Measurements from ENCODE around the gene TCF15. TPM values are rescaled to one million over a fixed set of nuclear protein-coding genes. Genes with fewer than 3 reads are reported as not detected.

The TCF15 gene
- total and polyA plus RNA-seq, 4 donors = 0.58 to 1.0 TPM; not detected in 2

DNA sequence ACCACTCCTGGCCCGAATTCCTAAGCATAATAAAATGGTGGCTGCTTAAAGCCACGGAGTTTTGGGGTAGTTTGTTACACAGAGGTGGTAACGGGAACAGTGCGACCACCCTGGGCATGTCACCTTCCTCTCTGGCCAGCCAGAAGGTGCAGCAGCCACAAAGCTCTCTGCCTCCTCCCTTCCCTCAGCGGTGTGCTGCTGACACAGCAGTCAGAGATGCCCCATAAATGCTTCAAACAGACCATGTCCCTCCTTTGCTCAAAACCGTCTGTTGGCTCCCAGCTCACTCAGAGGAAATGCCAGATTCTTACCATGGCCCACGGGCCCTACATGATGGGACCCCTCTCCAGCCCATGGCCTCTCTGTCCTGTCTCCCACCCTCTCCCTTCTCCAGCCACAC lies 12.1 kb upstream of the TCF15 start:
- WGBS, 2 donors = 69 to 71% methylated on average over 7 of the region's 7 CpGs
- H3K36me3 ChIP-seq (ENCODE audit: control insufficient read depth in 1 of 2, insufficient read depth in 2 of 2, low read length in 1 of 2) = no peaks in the 10 kb centered on the region
- H3K4me1 ChIP-seq (ENCODE audit: control insufficient read depth in 1 of 2, insufficient read depth in 2 of 2, low read length in 2 of 2) = no peaks in the 10 kb centered on the region
- no peak overlapping the region for H3K27ac ChIP-seq (ENCODE audit: low read depth in 1 of 2, low read length in 2 of 2)
- DNase-seq = no peak
- H3K9me3 ChIP-seq (ENCODE audit: control insufficient read depth, low read length) = peaks cover 6% of the 10 kb centered on the region
- no peak overlapping the region for H3K4me3 ChIP-seq (ENCODE audit: low read length in 2 of 2)
- no peak for ATAC-seq (ENCODE audit: low FRiP score)
- intact Hi-C loops (cut with DNase I) = no loop called here
- H3K27me3 ChIP-seq (ENCODE audit: control insufficient read depth in 1 of 2, insufficient read depth in 2 of 2, low read length in 1 of 2) = no peaks in the 10 kb centered on the region

DNA sequence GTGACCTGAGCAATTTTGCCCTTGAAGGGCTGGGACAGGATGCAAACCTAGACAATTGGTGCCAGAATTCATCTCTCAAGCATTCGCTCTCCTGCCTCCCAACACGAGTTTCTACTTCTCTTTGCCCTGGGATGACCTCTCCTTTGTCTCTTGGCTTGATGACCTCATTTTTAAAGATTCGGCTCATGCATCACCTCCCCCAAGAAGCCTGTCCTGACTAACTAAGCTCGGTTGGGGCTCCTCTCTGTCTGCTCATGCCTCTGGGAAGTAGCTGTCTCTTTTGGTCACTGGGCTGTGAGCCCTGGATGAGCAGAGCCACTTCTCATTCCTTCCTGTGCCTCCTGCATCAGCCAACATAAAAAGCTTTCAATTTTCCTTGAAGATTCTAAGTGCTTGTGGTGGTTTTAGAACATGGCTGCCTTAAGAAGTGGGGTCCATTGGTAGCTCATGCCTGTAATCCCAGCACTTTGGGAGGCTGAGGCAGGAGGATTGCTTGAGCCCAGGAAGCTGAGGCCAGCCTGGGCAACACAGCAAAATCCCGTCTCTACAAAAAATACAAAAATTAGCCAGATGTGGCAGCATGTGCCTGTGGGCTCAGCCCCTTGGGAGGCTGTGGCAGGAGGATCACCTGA lies 11.1 kb upstream of the TCF15 start:
- 47 to 56% methylated on average over 5 of the region's 5 CpGs for WGBS, 2 donors
- no peak for DNase-seq
- Histone ChIP-seq H3K4me1 (ENCODE audit: control insufficient read depth in 1 of 2, insufficient read depth in 2 of 2, low read length in 2 of 2) (no peaks in the 10 kb centered on the region), H3K27ac (ENCODE audit: low read depth in 1 of 2, low read length in 2 of 2) (no peak overlapping the region), H3K36me3 (ENCODE audit: control insufficient read depth in 1 of 2, insufficient read depth in 2 of 2, low read length in 1 of 2) (no peaks in the 10 kb centered on the region), H3K27me3 (ENCODE audit: control insufficient read depth in 1 of 2, insufficient read depth in 2 of 2, low read length in 1 of 2) (no peaks in the 10 kb centered on the region), H3K4me3 (ENCODE audit: low read length in 2 of 2) (no peak overlapping the region), H3K9me3 (ENCODE audit: control insufficient read depth, low read length) (peaks cover 6% of the 10 kb centered on the region)
- intact Hi-C loops (cut with DNase I) = no loop called here
- no peak for ATAC-seq (ENCODE audit: low FRiP score)

DNA sequence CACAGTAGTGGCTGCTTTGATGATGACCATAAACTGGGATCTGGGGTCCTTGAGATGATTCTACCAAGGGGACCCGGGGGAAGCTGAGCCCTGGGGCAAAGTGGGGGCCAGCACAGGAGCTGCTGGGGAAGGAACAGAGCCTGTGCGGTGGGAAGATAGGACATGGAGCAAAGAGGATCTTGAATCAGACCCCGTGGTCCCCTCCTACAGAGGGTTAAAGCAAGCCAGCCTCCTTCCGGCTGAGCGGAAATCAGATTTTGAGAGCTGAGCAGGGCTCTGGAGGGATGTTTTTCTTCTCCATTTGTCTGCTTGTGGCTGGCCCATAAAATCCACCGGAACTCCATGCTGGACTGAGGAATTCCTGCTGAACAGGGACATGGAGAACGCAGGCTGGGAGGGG lies 10.1 kb upstream of the TCF15 start:
- Histone ChIP-seq H3K4me1 (ENCODE audit: control insufficient read depth in 1 of 2, insufficient read depth in 2 of 2, low read length in 2 of 2) (no peaks in the 10 kb centered on the region), H3K27ac (ENCODE audit: low read depth in 1 of 2, low read length in 2 of 2) (no peak overlapping the region), H3K36me3 (ENCODE audit: control insufficient read depth in 1 of 2, insufficient read depth in 2 of 2, low read length in 1 of 2) (no peaks in the 10 kb centered on the region), H3K27me3 (ENCODE audit: control insufficient read depth in 1 of 2, insufficient read depth in 2 of 2, low read length in 1 of 2) (no peaks in the 10 kb centered on the region), H3K9me3 (ENCODE audit: control insufficient read depth, low read length) (peaks cover 5% of the 10 kb centered on the region), H3K4me3 (ENCODE audit: low read length in 2 of 2) (no peak overlapping the region)
- intact Hi-C loops (cut with DNase I) = no loop called here
- DNase-seq = no peak
- no peak for ATAC-seq (ENCODE audit: low FRiP score)
- 17 to 31% methylated on average over 7 of the region's 7 CpGs for WGBS, 2 donors

DNA sequence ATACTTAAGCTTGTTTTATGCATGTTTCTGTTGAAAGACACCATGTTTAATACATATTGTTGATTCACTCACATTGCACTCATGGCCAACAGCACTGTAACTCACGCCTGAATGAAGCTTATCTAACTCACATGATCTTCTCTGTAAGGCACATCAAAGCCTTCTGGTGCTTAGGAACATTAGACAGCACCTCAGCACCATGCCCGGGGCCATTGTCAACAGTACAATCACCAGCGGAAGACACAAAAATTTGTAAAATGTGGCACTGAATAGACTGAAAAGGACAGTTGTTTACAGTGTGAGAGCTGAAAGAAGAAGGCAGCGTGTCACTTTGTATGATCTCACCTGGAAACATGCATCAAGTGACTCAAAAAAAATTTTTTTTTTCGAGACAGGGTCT lies 8.9 kb upstream of the TCF15 start:
- H3K9me3 ChIP-seq (ENCODE audit: control insufficient read depth, low read length) = peaks cover 5% of the 10 kb centered on the region
- ATAC-seq (ENCODE audit: low FRiP score) = no peak
- 79 to 80% methylated on average over 5 of the region's 5 CpGs for WGBS, 2 donors
- no peak for DNase-seq
- H3K27ac ChIP-seq (ENCODE audit: low read depth in 1 of 2, low read length in 2 of 2) = no peak overlapping the region
- H3K27me3 ChIP-seq (ENCODE audit: control insufficient read depth in 1 of 2, insufficient read depth in 2 of 2, low read length in 1 of 2) = no peaks in the 10 kb centered on the region
- intact Hi-C loops (cut with DNase I) = no loop called here
- H3K36me3 ChIP-seq (ENCODE audit: control insufficient read depth in 1 of 2, insufficient read depth in 2 of 2, low read length in 1 of 2) = no peaks in the 10 kb centered on the region
- no peaks in the 10 kb centered on the region for H3K4me1 ChIP-seq (ENCODE audit: control insufficient read depth in 1 of 2, insufficient read depth in 2 of 2, low read length in 2 of 2)
- no peak overlapping the region for H3K4me3 ChIP-seq (ENCODE audit: low read length in 2 of 2)

DNA sequence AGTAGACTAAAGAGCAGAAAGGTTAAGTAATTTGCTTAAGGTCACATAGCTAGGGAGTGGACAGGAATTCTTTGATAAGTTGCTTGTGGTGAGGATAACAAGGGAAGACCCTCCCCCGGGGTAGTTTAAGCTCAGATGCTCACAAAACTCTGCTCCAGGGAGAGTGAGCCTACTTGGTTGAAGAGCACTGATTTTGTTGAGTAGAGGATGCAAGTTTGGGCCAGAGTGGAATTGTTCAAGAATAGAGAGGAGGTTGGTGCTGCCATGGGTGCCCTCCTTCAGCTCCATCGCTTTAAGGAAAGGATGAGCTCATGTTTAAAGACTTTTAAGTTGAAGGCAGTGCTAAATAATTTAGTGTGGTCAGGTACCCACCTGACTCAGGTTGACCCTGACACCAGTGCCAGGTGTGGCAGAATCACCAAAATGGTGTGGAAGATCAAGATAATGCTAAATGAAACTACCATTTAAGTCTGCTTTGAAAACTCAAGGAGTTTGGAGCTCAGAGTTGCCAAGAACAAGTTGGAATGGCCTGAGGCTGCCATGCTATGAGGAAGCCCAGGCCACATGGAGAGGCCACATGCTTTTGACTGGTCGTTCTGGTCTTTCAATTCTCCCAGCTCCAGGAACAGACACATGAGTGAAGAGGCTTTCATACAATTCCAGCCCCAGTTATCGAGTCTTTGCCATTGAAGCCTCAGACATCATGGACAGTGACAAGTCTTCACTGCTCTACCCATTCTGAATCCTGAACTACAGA lies 8.0 kb upstream of the TCF15 start:
- no peak overlapping the region for H3K27ac ChIP-seq (ENCODE audit: low read depth in 1 of 2, low read length in 2 of 2)
- H3K36me3 ChIP-seq (ENCODE audit: control insufficient read depth in 1 of 2, insufficient read depth in 2 of 2, low read length in 1 of 2) = no peaks in the 10 kb centered on the region
- H3K4me1 ChIP-seq (ENCODE audit: control insufficient read depth in 1 of 2, insufficient read depth in 2 of 2, low read length in 2 of 2) = no peaks in the 10 kb centered on the region
- no peak for DNase-seq
- intact Hi-C loops (cut with DNase I) = no loop called here
- no peak for ATAC-seq (ENCODE audit: low FRiP score)
- H3K9me3 ChIP-seq (ENCODE audit: control insufficient read depth, low read length) = peaks cover 5% of the 10 kb centered on the region
- no peaks in the 10 kb centered on the region for H3K27me3 ChIP-seq (ENCODE audit: control insufficient read depth in 1 of 2, insufficient read depth in 2 of 2, low read length in 1 of 2)
- H3K4me3 ChIP-seq (ENCODE audit: low read length in 2 of 2) = no peak overlapping the region
- WGBS, 2 donors = 72 to 86% methylated on average over 4 of the region's 4 CpGs

DNA sequence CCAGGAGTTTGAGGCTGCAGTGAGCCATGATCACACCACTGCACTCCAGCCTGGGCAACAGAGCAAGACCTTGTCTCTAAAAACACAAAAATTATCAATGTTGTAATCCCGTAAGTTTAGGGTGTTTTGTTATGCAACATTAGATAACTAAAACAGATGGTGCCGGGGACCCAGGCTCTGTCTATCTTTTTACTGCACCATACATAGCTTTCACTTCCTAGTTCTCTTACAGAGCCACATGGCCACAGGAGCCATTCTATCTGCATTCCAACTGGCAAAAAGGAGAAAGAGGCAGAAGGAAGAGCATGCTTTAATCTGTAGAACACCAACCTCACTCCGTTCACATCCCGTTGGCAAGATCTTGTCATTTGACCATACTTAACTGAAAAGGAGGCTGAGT lies 5.4 kb upstream of the TCF15 start:
- H3K27me3 ChIP-seq (ENCODE audit: control insufficient read depth in 1 of 2, insufficient read depth in 2 of 2, low read length in 1 of 2) = no peaks in the 10 kb centered on the region

DNA sequence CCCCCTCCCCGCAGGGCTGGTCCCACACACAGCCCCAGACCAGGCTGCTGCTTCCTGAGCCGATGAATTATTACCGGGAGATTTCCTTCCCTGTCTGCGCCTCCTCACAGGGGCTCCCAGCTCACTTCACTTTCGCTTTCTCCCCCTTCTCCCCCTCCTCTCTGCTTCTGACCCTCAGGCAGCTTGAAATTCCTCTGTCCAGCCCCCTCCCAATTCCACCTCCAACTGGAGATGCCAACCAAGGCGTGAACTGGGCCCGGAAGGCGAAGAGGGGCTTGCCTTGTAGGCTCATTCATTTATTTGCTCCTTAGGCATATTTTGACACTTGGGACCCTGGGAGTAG lies 1.7 kb upstream of the TCF15 start:
- H3K36me3 ChIP-seq (ENCODE audit: control insufficient read depth in 1 of 2, insufficient read depth in 2 of 2, low read length in 1 of 2) = no peaks in the 10 kb centered on the region
- WGBS, 2 donors = 25 to 29% methylated on average over 8 of the region's 8 CpGs
- no peak overlapping the region for H3K27ac ChIP-seq (ENCODE audit: low read depth in 1 of 2, low read length in 2 of 2)
- no peaks in the 10 kb centered on the region for H3K9me3 ChIP-seq (ENCODE audit: control insufficient read depth, low read length)
- DNase-seq (peak in 1 of 2 donors; percentile 51), ATAC-seq (ENCODE audit: low FRiP score) (no peak)
- no peak overlapping the region for H3K4me3 ChIP-seq (ENCODE audit: low read length in 2 of 2)
- intact Hi-C loops (cut with DNase I) = no loop called here
- no peaks in the 10 kb centered on the region for H3K4me1 ChIP-seq (ENCODE audit: control insufficient read depth in 1 of 2, insufficient read depth in 2 of 2, low read length in 2 of 2)
- peaks cover 0 to 2% of the 10 kb centered on the region in 2 donors for H3K27me3 ChIP-seq (ENCODE audit: control insufficient read depth in 1 of 2, insufficient read depth in 2 of 2, low read length in 1 of 2)

More for the DNA sequence above, 5.4 kb upstream of the TCF15 start:
- no peak overlapping the region for H3K4me3 ChIP-seq (ENCODE audit: low read length in 2 of 2)
- H3K4me1 ChIP-seq (ENCODE audit: control insufficient read depth in 1 of 2, insufficient read depth in 2 of 2, low read length in 2 of 2) = no peaks in the 10 kb centered on the region
- DNase-seq (no peak), ATAC-seq (ENCODE audit: low FRiP score) (no peak)
- H3K9me3 ChIP-seq (ENCODE audit: control insufficient read depth, low read length) = peaks cover 5% of the 10 kb centered on the region
- H3K36me3 ChIP-seq (ENCODE audit: control insufficient read depth in 1 of 2, insufficient read depth in 2 of 2, low read length in 1 of 2) = no peaks in the 10 kb centered on the region
- H3K27ac ChIP-seq (ENCODE audit: low read depth in 1 of 2, low read length in 2 of 2) = no peak overlapping the region
- intact Hi-C loops (cut with DNase I) = no loop called here
- 72 to 80% methylated on average over 4 of the region's 4 CpGs for WGBS, 2 donors

DNA sequence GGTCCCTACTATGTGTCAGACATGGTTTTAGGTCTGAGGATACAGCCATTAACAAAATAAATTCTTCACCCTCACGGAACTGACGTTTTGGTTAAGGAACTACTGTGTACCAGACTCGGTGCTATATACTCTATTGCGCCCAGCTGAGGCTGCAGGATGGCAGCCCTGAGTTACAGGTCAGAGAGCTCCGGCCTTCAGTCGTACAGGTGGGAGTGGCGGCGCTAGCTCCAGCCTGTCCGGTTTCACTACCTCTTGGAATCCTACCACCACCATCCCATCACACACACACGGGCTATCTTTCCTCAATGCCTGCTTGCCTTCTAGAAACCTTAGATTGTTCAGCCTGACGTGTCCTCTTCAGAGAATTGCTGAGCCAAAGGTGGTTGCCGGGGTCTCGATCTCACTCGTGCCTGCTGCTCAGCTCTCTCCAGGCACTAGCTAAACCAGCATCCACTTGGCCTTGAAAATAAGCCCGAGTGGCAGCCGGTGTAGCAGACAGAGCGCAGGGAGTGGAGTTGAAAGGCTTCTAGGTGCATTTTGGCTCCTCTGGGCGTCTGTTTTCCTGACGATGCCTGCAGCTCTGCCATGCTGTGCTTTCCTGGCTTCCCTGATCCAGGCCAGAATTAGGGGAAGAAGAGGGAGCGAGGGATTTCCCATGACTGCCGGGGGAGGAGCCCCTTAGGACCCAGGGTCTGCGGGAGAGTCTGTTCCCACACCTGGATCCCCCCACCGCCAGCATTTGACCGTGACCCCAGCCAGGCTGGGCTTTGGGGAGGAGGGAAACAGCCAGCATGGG lies 1.1 kb upstream of the TCF15 start:
- no peaks in the 10 kb centered on the region for H3K36me3 ChIP-seq (ENCODE audit: control insufficient read depth in 1 of 2, insufficient read depth in 2 of 2, low read length in 1 of 2)
- H3K9me3 ChIP-seq (ENCODE audit: control insufficient read depth, low read length) = no peaks in the 10 kb centered on the region
- H3K4me1 ChIP-seq (ENCODE audit: control insufficient read depth in 1 of 2, insufficient read depth in 2 of 2, low read length in 2 of 2) = no peaks in the 10 kb centered on the region
- intact Hi-C loops (cut with DNase I) = no loop called here
- H3K27me3 ChIP-seq (ENCODE audit: control insufficient read depth in 1 of 2, insufficient read depth in 2 of 2, low read length in 1 of 2) = peaks cover 0 to 2% of the 10 kb centered on the region in 2 donors
- no peak overlapping the region for H3K27ac ChIP-seq (ENCODE audit: low read depth in 1 of 2, low read length in 2 of 2)
- DNase-seq (peak in 1 of 2 donors; percentile 63), ATAC-seq (ENCODE audit: low FRiP score) (no peak)
- H3K4me3 ChIP-seq (ENCODE audit: low read length in 2 of 2) = no peak overlapping the region
- WGBS, 2 donors = 38 to 43% methylated on average over 24 of the region's 24 CpGs

Measured in aorta (tissue), 5 donors.